Liver (tissue), 3 donors: Measurements from ENCODE around the gene ZFYVE27.

Experiments used
- CTCF ChIP-seq: fragments of 150-350 bp; IDR thresholded peaks from 2 replicates; pipeline ENCODE4 v1.5.1; 2017; ENCODE audit warnings: improper control_type of control experiment, low read depth, low read length; ENCODE audit not compliant: missing input control
- EGR1 ChIP-seq, 2 donors: IDR thresholded peaks; 2 replicates each; pipeline ENCODE4 v1.6.1; 2016 to 2018; ENCODE audit warnings: antibody characterized with exemption in 2 of 2, low read depth in 2 of 2
- FOXA1 ChIP-seq: IDR thresholded peaks from 2 replicates; pipeline ENCODE4 v1.6.1; 2016; ENCODE audit warnings: antibody characterized with exemption
- JUND ChIP-seq, 2 donors: IDR thresholded peaks; 2 replicates each; pipeline ENCODE4 v1.6.1; 2016; ENCODE audit warnings: antibody characterized with exemption in 2 of 2
- RAD21 ChIP-seq, 2 donors: IDR thresholded peaks; 2 replicates each; pipeline ENCODE4 v1.6.1; 2016; ENCODE audit warnings: antibody characterized with exemption in 2 of 2, mild to moderate bottlenecking in 2 of 2
- REST ChIP-seq: IDR thresholded peaks from 2 replicates; pipeline ENCODE4 v1.6.1; 2016; ENCODE audit warnings: antibody characterized with exemption, mild to moderate bottlenecking
- SP1 ChIP-seq: IDR thresholded peaks from 2 replicates; pipeline ENCODE4 v1.6.1; 2018; ENCODE audit warnings: antibody characterized with exemption, mild to moderate bottlenecking
- donor health status: healthy.
- donor health status: healthy.

- TF ChIP-seq CTCF, result no peak
- no peak for TF ChIP-seq REST
- no peak for TF ChIP-seq RAD21 (IDR thresholded peaks at IDR 0.05)
- TF ChIP-seq FOXA1, result no peak
- peak; percentile 85 to 86 for TF ChIP-seq EGR1 (IDR thresholded peaks at IDR 0.05; ENCODE audit: low read depth in 2 of 2)
- TF ChIP-seq SP1, result peak; percentile 63
- peak; percentile 30 to 42 for TF ChIP-seq JUND (IDR thresholded peaks at IDR 0.05)
These were observed at the start of gene ZFYVE27 for GRCh38 chr10:97736902-97737769.
